ENCODE results near the gene SPTBN5.

Gene SPTBN5

DNA sequence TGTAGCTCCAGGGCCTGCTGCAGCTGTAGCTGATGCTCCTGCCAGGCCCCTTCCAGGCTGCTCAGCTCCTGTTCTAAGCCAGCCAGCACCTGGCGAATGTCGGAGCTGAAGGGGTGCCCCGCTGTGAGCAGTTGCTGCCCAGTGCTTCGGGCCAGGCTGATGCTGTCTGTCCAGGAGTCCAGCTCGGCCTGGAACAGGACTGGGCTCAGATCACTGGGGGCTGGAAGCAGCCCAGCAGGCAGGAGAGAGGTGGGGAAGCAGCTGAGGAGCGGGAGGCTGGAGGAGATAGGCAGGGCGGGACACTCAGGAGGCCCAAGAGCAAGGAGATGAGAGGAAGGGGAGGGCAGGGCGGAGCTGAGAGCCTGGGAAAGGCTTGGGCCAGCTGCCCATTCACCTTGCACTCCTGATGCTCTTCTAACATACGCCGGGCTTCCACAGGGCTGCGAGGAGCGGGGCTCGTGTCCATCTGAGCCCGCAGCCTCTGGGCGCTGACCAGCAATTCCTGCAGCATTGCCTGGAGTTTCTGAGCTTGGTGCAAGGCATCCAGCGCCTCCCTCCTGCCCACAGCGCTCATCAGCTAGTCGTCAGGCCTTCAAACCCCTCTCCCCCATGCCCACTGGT is 32.0 kb downstream of the SPTBN5 start:
- no peak for DNase-seq

DNA sequence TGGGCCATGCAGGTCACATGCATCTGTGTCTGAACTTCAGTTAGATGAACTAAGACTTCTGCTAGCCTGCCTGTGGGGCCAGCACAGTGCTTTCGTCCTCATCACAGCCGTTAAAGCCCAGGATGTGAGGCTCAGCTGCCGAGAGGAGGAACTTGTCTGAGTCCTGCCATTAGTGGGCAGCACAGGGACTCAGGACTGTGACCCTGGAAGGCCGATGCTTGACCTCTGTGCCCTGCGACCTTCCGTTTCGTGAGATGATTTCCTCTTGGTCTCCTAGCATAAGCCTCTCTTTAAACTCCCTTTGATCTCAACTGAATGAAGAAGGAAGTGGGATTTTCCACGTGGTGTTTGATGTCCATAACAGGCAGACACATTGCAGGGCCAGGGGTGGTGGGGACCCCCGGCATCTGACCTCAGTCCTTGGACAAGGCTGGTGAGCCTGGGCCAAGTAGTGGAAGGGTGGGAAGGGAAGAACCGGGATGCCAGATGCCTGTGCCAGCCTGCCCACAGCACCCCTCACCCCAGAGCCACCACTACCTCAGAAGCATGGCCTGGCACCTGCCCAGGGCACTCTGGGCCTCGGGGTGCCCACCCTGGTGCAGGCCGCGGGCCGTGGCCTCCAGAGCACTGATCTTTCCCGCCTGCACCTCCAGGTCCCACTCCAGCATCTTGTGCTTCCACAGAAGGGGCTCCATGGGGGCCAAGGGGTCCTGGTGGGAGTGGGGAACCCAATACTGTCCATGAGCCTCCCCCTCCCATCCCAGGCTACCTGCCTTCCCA is 33.6 kb downstream of the SPTBN5 start:
- DNase-seq: no peak

DNA sequence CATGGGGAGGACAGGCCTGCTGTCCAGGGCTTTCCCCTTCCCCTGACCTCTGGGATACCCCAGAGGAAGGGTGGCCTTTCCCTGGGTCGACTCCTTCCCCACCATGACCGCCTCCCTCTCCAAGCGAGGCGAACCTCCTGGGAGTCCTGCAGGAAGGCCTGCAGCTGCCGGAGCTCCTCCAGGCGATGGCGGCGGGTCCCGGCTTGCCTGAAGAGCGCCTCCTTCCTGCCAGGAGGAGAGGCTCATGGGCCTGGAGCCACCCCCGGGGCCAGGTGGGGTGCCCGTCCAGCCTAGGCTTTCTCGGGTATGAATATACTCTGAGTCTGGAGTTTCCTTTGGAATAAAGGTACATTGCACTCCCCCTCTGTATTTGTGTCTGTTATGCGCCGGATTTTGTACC is 35.1 kb downstream of the SPTBN5 start:
- DNase-seq: no peak

DNA sequence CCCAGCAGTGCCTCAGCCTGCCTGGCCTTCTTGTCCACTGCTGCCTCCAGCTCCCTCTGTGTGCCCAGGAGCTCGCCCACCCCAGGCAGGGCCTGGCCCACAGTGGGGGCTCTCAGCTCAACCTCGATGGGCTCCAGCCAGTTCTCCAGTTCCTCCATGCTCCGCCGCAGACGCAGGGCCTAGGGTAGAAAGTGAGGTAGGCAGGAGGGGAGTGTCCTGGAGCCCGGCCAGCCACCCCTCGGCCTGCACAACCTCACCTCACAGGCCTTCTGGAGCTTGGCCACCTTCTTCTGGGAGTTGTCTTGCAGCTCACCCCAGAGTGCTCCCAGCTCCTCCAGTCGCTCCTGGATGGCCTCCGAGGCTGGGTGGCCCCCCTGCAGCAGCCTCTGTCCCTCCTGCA is 36.5 kb downstream of the SPTBN5 start:
- no peak for DNase-seq

DNA sequence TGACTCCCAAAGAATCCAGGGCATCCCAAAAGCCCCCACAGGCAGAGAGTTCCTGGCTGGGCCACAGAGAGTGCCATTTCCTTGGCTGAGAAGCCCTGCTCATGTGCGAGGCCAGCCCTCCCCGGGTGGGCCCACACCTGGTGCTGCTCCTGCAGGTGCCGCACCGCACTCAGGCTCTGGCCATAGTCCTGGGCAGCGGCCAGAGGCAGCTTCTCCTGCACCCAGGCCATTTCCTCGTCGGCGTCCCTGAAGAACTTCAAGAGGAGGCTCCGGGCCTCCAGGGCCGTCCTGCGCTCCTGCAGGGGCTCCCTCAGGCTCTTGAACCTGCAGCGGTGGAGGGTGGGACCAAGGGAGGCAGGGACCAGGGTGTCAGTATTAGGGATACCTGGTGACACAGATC is 37.1 kb downstream of the SPTBN5 start:
- DNase-seq: no peak

GRCh38 chr15:41856262-41856661 is 37.6 kb downstream of the SPTBN5 start:
- DNase-seq: no peak

DNA sequence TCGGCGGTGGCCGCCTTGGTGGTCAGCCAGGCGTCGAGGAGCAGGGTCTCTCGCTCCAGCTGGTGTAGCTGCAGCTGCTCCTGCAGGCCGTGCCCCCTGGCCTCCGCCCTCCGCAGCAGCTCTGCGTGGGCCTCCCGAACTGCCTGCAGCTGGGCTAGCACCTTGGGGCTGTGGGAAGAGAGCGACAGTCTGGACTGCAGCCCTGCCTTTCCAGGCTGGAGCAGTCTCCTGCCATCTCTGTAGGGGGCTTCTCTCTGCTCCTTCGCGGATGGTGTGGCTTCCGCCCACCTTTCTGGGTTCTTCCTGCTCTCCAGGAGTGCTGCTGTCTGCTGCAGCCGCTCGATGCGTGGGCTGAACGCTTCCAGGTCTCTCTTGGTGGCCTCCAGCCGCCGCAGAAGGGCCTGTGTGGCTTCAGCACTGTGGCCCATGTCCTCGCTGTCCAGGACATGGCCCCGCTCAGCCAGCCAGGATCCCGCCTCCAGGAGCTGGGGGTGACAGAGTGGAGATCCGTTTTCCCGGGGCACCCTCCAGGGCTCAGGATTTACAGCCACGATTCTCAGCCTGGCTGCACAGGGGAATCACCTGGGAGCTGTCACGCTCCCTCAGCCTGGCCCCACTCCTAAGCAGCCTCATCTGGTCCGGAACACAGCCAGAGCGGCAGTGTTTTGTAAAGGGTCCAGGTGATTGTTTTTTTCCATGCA is 38.4 kb downstream of the SPTBN5 start:
- no peak for DNase-seq

GRCh38 chr15:41854443-41854842 is 39.4 kb downstream of the SPTBN5 start:
- no peak for DNase-seq

DNA sequence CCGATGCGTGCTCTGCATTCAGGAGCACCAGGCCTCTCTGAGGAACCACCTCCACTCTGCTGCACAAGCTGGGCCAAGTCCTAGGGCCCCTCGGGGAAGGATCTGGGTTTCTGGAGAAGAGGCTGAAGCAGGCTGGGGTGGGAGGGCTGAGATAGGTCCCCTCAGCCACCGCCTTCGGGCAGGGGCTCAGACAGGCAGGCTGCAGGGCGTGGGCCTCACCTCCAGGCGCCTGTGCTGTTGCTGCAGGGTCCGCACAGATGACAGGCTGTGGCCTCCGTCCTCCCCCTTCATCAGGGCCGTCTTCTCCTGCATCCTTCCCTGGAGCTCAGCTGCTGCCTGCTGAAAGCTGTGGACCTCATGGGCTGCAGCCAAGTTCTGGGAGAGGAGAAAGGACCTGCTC is 40.0 kb downstream of the SPTBN5 start:
- no peak for DNase-seq

GRCh38 chr15:41852736-41853590 is 40.9 kb downstream of the SPTBN5 start:
- DNase-seq: no peak

DNA sequence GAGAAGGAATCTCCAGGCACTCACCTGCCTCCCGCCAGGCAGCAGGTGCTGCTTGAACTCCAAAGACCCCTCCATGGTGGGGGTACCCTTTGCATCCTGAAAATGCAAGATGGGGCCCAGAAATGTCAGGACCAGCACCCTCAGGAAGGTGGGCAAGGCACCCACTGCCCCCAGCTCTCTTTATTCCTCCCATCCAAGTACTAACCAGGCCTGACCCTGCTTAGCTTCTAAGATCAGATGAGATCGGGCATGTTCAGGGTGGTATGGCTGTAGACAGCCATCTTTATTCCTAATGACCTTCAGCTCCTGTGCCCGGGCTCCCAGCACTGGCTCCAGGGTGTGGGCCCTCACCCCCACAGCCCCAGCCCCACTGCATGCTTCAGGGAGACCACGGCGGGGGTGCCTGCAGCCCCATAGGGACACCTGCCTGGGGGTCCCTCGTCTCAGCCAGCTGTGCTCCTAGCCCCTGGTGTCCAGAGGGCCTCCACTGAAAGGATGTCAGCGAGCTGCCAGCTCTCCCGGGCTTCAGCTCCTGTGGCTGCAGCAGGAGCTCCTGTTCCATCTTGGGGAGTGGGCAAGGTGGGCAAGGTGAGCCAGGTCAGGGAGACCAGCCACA is 42.0 kb downstream of the SPTBN5 start:
- no peak for DNase-seq

- no peak for DNase-seq
Measured at GRCh38 chr15:41851167-41851523, 42.7 kb downstream of the SPTBN5 start.

DNA sequence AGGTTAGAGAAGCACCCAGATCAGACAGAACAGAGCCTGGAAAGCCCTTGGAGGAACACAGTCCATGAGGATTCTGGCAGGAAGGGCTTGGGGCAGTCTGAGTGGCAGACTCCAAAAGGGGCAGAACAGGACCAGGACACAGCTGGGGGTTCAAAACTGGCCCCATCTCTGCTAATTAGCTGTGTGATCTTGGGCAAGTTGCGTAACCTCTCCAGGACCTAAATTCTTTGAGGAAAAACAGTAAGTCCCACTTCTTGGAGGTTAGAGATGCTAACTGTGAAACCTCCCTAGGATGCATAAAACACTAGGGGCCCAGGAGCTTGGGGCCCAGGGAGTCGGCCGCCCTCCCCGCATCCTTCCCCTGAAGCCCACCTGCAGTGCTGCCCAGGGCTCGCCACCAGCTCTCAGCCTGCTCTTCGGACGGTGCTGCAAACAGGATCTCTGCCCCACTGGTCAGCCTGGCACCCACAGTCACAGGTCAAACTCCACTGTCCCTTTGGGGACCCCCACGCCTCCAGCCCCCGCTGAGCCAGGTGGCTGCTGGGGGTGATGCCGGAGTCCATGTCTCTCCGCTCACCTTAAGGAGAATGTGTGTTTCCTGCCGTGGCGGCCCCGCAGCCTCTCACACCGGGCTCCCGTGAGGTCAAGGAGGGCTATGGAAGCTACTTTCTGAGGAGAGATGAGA is 43.2 kb downstream of the SPTBN5 start:
- no peak for DNase-seq

GRCh38 chr15:41849861-41850260 is 44.0 kb downstream of the SPTBN5 start:
- no peak for DNase-seq

DNA sequence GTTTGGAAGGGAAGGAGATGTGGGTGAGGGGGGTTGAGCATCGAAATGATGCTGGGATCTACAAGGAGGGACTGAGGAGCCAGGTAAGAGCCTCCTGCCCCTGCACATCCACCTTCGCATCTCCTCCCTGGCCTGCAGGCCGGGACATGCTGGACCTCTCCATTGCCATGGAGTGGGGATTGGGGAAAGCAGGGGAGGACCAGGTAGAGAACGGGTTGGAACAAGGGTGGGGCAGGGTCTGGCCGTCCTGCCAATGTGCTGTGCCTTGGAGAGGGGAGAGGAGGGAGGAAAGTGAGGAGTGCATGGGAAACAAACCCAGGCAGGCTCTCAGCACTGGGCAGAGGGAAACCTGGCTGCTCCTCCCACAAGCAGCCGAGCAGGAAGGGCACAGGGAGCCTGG is 44.6 kb downstream of the SPTBN5 start:
- DNase-seq: no peak

GRCh38 chr15:41848631-41849030 is 45.2 kb downstream of the SPTBN5 start:
- DNase-seq: peak; percentile 32

GRCh38 chr15:41847981-41848380 is 45.9 kb downstream of the SPTBN5 start:
- DNase-seq: no peak

- no peak for DNase-seq
Measured at GRCh38 chr15:41847206-41847605, 46.6 kb downstream of the SPTBN5 start.

- DNase-seq: no peak
Measured at GRCh38 chr15:41844814-41845213, 49.0 kb downstream of the SPTBN5 start.

DNA sequence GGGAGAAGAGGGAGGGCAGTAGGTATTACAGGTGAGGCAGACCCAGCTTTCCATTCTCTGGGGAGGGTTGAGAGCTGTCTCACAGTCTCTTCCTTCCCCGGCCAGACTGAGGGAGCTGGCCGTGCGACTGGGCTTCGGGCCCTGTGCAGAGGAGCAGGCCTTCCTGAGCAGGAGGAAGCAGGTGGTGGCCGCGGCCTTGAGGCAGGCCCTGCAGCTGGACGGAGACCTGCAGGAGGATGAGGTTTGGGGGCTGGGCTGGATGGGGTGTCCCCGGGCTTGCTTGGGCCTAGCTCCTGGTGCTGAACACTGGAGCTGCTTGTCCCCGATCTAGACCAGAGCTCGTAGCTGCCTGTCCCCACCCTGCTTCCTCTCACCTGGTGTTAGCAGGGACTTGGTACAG is 50.3 kb downstream of the SPTBN5 start:
- no peak for DNase-seq

GRCh38 chr15:41842229-41842628 is 51.6 kb downstream of the SPTBN5 start:
- DNase-seq: no peak

DNA sequence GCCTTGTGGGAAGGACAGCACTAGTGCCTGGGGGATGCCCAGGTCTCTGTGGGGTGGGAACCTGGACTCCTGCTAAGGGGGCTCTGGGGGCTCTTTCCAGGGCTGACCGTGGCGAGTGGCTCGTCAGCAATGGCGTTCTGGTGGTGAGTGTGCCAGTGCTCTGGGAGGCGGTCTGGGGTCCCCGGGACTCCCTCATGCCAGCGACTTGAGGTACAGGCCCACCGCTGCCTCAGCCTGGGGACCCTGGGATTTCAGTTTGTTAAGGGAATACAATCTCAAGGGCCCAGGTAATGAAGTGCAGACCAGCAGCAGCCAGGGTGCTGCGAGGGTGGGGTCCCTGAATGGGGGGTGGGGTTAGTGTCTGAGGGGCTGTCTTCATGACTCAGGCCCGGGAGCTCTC is 52.7 kb downstream of the SPTBN5 start:
- DNase-seq: no peak
